NB4 (cell line): Measurements from ENCODE around the gene DRG1.
"Not testable (repeated sequence)": the region's sequence is repeated elsewhere in the genome, so short reads cannot be mapped to it uniquely, and the experiment has no call there.

Source experiments
- DNase-seq: peaks from one replicate; pipeline ENCODE4 v3.0.0; 2010; ENCODE audit warnings: low read depth
- H3K4me3 ChIP-seq: one replicate; pipeline ENCODE4 v1.5.1; 2011; ENCODE audit warnings: mild to moderate bottlenecking, low read depth, low read length, moderate library complexity
- CTCF ChIP-seq: IDR thresholded peaks from one replicate; pipeline ENCODE4 v1.5.1; 2012; ENCODE audit warnings: low read depth, low read length
- MAX ChIP-seq: IDR thresholded peaks from 2 replicates; pipeline ENCODE4 v1.6.1; 2011; ENCODE audit warnings: low read depth, low read length
- MYC ChIP-seq: IDR thresholded peaks from 2 replicates; pipeline ENCODE4 v1.6.1; 2011; ENCODE audit warnings: low read depth, low read length
- POLR2A ChIP-seq: IDR thresholded peaks from 2 replicates; pipeline ENCODE4 v1.6.1; 2011; ENCODE audit warnings: mild to moderate bottlenecking; ENCODE audit not compliant: insufficient read length; ENCODE audit errors: extremely low read depth

The DRG1 gene

GRCh38 chr22:31361743-31362142 lies 37.7 kb upstream of the DRG1 start:
- H3K4me3 ChIP-seq = no peak overlapping the region
- DNase-seq = no peak
- TF ChIP-seq MYC = no peak
- no peak for TF ChIP-seq MAX
- TF ChIP-seq CTCF = no peak
- no peak for TF ChIP-seq POLR2A

- TF ChIP-seq CTCF (no peak), POLR2A (no peak), MAX (no peak), MYC (no peak)
Measured at GRCh38 chr22:31363885-31364465, 35.4 kb upstream of the DRG1 start.

GRCh38 chr22:31367426-31367825 lies 32.0 kb upstream of the DRG1 start:
- H3K4me3 ChIP-seq = no peak overlapping the region
- DNase-seq = no peak
- TF ChIP-seq MAX (no peak), POLR2A (no peak), MYC (no peak), CTCF (no peak)

More at GRCh38 chr22:31363885-31364465, 35.4 kb upstream of the DRG1 start:
- DNase-seq = no peak
- H3K4me3 ChIP-seq = no peak overlapping the region

- DNase-seq = no peak
- TF ChIP-seq MYC (no peak), CTCF (no peak), POLR2A (no peak), MAX (no peak)
- no peak overlapping the region for H3K4me3 ChIP-seq
Measured at GRCh38 chr22:31377612-31378011, 21.8 kb upstream of the DRG1 start.

- TF ChIP-seq MAX (no peak), POLR2A (no peak), CTCF (no peak), MYC (no peak)
- DNase-seq = no peak
- no peak overlapping the region for H3K4me3 ChIP-seq
Measured at GRCh38 chr22:31378123-31378522, 21.3 kb upstream of the DRG1 start.

GRCh38 chr22:31378651-31379050 lies 20.8 kb upstream of the DRG1 start:
- not testable (repeated sequence) for DNase-seq, H3K4me3 ChIP-seq
